NCI-H226 (cell line): ENCODE data around the gene SRM.

Source experiments
- DNase-seq: peaks from one replicate; pipeline ENCODE4 v3.0.0-alpha.2; 2015

Gene SRM

DNA sequence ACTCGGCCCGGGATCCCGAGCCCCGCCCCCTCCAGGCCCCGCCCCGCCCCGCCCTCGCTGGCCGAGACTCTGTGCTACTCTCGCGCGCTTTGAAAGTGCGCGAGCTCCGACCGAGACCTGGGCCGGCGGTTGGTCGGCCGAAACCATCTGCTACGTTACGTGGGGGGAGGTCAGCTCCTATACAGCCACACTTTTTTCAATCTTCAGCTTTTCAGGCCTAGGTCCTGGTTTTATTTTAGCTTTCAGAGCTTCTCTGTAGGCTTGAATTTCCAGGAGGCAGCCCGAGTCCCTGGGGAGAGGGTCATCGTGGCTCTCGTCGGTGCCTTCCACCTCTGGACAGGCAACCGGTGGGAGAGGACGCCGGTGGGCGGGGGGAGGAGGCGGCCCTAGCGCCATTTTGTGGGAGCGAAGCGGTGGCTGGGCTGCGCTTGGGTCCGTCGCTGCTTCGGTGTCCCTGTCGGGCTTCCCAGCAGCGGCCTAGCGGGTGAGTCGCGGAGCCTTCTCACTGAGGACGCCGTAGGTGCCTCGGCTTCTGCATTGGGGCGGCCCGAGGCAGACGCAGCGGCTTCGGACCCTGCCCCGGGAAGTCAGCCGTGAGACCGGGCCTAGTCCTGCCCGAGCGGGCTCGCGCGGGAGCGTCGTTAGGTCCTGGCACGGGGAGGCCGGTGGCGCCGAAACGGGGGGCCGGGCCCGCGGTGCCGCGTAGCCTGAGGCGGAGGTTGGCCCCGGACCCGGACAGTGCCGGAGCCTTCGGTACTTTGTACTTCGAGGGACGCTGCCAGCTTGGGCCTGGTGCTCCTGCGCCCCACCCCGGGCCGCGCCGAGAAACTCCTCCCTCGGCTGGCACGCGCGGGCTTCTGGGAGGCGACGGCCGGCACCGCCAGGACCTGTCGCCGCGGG is 47.3 kb downstream of the SRM start, which contains the start of gene TARDBP:
Gene TARDBP, plus strand, starts transcription at position 395 of the 900 bp plus-strand sequence. CDS start 1,074 bp downstream, outside the sequence.
- peak; percentile 73 for DNase-seq
